ENCODE data around the gene GSTM3. TPM values are rescaled to one million over a fixed set of nuclear protein-coding genes. Genes with fewer than 3 reads are reported as not detected.
A peak's percentile ranks its signal among the peaks of the same experiment; 100 is the strongest.
"Not testable (repeated sequence)": the region's sequence is repeated elsewhere in the genome, so short reads cannot be mapped to it uniquely, and the experiment has no call there.

Gene GSTM3
- total and polyA plus RNA-seq, 2 experiments from 2014 or later = 3.1 to 4.1 TPM

DNA sequence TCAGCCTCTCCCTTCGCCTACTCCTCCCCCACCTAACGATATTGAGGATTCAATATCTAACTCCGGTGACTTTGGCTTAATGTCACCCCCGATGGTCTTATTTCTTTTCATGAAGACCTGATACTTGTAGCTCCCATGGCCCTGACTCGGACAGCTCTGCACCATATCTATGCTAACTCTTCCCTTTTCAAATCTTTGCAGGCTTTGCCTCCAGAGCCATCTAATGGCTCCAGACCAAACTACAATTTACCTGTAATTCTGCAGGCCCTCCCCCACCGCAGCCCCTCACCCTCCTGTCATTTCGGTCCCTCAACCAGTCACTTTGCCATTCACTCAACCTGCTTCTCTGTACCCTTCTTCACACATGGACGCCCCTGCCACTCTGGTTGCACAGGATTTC, 36.7 kb downstream of the GSTM3 start (continued):
- TF ChIP-seq, protein P1, sequence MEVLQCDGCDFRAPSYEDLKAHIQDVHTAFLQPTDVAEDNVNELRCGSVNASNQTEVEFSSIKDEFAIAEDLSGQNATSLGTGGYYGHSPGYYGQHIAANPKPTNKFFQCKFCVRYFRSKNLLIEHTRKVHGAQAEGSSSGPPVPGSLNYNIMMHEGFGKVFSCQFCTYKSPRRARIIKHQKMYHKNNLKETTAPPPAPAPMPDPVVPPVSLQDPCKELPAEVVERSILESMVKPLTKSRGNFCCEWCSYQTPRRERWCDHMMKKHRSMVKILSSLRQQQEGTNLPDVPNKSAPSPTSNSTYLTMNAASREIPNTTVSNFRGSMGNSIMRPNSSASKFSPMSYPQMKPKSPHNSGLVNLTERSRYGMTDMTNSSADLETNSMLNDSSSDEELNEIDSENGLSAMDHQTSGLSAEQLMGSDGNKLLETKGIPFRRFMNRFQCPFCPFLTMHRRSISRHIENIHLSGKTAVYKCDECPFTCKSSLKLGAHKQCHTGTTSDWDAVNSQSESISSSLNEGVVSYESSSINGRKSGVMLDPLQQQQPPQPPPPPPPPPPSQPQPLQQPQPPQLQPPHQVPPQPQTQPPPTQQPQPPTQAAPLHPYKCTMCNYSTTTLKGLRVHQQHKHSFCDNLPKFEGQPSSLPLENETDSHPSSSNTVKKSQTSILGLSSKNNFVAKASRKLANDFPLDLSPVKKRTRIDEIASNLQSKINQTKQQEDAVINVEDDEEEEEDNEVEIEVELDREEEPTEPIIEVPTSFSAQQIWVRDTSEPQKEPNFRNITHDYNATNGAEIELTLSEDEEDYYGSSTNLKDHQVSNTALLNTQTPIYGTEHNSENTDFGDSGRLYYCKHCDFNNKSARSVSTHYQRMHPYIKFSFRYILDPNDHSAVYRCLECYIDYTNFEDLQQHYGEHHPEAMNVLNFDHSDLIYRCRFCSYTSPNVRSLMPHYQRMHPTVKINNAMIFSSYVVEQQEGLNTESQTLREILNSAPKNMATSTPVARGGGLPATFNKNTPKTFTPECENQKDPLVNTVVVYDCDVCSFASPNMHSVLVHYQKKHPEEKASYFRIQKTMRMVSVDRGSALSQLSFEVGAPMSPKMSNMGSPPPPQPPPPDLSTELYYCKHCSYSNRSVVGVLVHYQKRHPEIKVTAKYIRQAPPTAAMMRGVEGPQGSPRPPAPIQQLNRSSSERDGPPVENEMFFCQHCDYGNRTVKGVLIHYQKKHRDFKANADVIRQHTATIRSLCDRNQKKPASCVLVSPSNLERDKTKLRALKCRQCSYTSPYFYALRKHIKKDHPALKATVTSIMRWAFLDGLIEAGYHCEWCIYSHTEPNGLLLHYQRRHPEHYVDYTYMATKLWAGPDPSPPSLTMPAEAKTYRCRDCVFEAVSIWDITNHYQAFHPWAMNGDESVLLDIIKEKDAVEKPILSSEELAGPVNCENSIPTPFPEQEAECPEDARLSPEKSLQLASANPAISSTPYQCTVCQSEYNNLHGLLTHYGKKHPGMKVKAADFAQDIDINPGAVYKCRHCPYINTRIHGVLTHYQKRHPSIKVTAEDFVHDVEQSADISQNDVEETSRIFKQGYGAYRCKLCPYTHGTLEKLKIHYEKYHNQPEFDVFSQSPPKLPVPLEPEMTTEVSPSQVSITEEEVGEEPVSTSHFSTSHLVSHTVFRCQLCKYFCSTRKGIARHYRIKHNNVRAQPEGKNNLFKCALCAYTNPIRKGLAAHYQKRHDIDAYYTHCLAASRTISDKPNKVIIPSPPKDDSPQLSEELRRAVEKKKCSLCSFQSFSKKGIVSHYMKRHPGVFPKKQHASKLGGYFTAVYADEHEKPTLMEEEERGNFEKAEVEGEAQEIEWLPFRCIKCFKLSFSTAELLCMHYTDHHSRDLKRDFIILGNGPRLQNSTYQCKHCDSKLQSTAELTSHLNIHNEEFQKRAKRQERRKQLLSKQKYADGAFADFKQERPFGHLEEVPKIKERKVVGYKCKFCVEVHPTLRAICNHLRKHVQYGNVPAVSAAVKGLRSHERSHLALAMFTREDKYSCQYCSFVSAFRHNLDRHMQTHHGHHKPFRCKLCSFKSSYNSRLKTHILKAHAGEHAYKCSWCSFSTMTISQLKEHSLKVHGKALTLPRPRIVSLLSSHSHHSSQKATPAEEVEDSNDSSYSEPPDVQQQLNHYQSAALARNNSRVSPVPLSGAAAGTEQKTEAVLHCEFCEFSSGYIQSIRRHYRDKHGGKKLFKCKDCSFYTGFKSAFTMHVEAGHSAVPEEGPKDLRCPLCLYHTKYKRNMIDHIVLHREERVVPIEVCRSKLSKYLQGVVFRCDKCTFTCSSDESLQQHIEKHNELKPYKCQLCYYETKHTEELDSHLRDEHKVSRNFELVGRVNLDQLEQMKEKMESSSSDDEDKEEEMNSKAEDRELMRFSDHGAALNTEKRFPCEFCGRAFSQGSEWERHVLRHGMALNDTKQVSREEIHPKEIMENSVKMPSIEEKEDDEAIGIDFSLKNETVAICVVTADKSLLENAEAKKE (CRISPR knock-in tag; IDR thresholded peaks at IDR 0.05) = no peak

DNA sequence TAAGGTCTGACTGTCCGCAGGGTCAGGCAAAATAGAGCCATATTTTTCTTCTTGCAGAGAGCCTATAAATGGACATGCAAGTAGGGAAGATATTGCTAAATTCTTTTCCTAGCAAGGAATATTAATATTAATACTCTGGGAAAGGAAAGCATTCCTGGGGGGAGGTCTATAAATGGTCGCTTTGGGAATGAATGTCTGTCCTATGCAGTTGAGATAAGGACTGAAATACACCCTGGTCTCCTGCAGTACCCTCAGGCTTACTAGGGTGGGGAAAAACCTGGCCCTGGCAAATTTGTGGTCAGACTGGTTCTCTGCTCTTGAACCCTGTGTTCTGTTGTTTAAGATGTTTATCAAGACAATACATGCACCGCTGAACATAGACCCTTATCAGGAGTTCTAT, 37.9 kb downstream of the GSTM3 start:
- not testable (repeated sequence) for H3K4me1 ChIP-seq (ENCODE audit: insufficient read depth); H3K4me1 Mint-ChIP-seq; H3K27ac ChIP-seq (ENCODE audit: low read depth); H3K4me2 ChIP-seq; H3K27ac Mint-ChIP-seq; H4K20me1 ChIP-seq (replicated peaks; ENCODE audit: insufficient read depth); H3K27me3 Mint-ChIP-seq (ENCODE audit: insufficient read depth, low read depth, poor library complexity); H3K27me3 ChIP-seq (ENCODE audit: insufficient read depth); H3K79me2 ChIP-seq (replicated peaks; ENCODE audit: insufficient read depth); ATAC-seq; H3K36me3 Mint-ChIP-seq (ENCODE audit: low read depth); H3K9me2 ChIP-seq (ENCODE audit: insufficient read depth); H3K4me3 ChIP-seq; H3F3A ChIP-seq (replicated peaks; ENCODE audit: low read depth); H3K36me3 ChIP-seq (ENCODE audit: insufficient read depth); H2AFZ ChIP-seq; H3K4me3 Mint-ChIP-seq
- H3K9me3 Mint-ChIP-seq = peaks cover 10% of the 10 kb centered on the region
- DNase-seq (ENCODE audit: low spot score) = peak; percentile 0

DNA sequence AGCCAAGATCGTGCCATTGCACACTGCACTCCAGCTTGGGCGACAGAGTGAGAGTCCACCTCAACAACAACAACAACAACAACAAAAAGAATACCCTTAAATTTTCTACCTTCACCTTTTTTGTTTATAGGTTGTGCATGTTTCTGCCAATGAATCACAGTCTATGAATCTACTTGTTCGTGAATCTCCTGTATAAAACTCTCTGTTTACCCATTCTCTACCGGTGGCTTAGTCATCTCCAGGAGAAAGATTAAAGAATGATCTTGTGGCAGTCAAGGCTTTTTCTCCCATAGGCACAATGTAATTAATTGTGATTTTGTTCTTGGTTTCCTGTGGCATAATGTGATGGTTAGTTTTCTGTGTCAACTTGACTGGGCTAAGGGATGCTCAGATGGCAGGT, 43.0 kb downstream of the GSTM3 start:
- H4K20me1 ChIP-seq (replicated peaks; ENCODE audit: insufficient read depth); H3K36me3 Mint-ChIP-seq (ENCODE audit: low read depth): not testable (repeated sequence)

More for the DNA sequence above, 43.0 kb downstream of the GSTM3 start:
- not testable (repeated sequence) for H3K79me2 ChIP-seq (replicated peaks; ENCODE audit: insufficient read depth); H3K27me3 ChIP-seq (ENCODE audit: insufficient read depth); H3K4me1 Mint-ChIP-seq; H3F3A ChIP-seq (replicated peaks; ENCODE audit: low read depth); H2AFZ ChIP-seq; H3K36me3 ChIP-seq (ENCODE audit: insufficient read depth); ATAC-seq; H3K4me3 ChIP-seq; H3K27ac Mint-ChIP-seq; H3K4me1 ChIP-seq (ENCODE audit: insufficient read depth); H3K9me3 Mint-ChIP-seq; H3K4me2 ChIP-seq; H3K4me3 Mint-ChIP-seq; H3K27me3 Mint-ChIP-seq (ENCODE audit: insufficient read depth, low read depth, poor library complexity); H3K27ac ChIP-seq (ENCODE audit: low read depth); DNase-seq (ENCODE audit: low spot score); H3K9me2 ChIP-seq (ENCODE audit: insufficient read depth)

Measured in GM23338 (cell line).